ENCODE data around the gene MAP2K1. TPM values are rescaled to one million over a fixed set of nuclear protein-coding genes. Genes with fewer than 3 reads are reported as not detected.

Gene MAP2K1
- polyA plus RNA-seq, 1 experiment: 18.4 TPM

DNA sequence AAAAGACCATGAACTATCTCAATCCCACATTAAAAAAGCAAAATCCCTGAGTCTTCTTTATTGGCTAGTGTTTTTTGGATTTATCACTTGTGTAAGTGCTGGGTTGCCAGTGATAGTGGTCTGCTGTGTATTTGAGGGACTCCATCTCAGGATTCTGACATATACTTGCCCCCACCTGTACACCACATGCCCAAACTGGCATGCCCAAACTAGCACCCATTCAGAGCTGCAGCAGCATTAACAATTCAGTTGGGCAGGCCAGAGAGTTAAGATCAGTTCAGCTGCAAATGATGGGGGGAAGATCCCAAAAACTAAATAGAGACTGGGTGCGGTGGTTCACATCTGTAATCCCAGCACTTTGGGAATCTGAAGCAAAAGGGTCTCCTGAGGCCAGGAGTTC lies 23.9 kb upstream of the MAP2K1 start:
- ChIA-PET POLR2A (no interaction called here), CTCF (no interaction called here)
- no peak for DNase-seq (ENCODE audit: low read depth, low spot score)
- no peak overlapping the region for H3K4me3 ChIP-seq (ENCODE audit: low read depth, low read length)
- no peaks in the 10 kb centered on the region for H3K27me3 ChIP-seq (ENCODE audit: control insufficient read depth, insufficient read depth, low read length)
- no peaks in the 10 kb centered on the region for H3K9me3 ChIP-seq (ENCODE audit: control insufficient read depth, insufficient read depth, low read length)
- TF ChIP-seq, protein P1, sequence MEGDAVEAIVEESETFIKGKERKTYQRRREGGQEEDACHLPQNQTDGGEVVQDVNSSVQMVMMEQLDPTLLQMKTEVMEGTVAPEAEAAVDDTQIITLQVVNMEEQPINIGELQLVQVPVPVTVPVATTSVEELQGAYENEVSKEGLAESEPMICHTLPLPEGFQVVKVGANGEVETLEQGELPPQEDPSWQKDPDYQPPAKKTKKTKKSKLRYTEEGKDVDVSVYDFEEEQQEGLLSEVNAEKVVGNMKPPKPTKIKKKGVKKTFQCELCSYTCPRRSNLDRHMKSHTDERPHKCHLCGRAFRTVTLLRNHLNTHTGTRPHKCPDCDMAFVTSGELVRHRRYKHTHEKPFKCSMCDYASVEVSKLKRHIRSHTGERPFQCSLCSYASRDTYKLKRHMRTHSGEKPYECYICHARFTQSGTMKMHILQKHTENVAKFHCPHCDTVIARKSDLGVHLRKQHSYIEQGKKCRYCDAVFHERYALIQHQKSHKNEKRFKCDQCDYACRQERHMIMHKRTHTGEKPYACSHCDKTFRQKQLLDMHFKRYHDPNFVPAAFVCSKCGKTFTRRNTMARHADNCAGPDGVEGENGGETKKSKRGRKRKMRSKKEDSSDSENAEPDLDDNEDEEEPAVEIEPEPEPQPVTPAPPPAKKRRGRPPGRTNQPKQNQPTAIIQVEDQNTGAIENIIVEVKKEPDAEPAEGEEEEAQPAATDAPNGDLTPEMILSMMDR (IDR thresholded peaks at IDR 0.05; ENCODE audit: low read depth, low read length): no peak
- H3K27ac ChIP-seq (ENCODE audit: low read depth, low read length): no peak overlapping the region

DNA sequence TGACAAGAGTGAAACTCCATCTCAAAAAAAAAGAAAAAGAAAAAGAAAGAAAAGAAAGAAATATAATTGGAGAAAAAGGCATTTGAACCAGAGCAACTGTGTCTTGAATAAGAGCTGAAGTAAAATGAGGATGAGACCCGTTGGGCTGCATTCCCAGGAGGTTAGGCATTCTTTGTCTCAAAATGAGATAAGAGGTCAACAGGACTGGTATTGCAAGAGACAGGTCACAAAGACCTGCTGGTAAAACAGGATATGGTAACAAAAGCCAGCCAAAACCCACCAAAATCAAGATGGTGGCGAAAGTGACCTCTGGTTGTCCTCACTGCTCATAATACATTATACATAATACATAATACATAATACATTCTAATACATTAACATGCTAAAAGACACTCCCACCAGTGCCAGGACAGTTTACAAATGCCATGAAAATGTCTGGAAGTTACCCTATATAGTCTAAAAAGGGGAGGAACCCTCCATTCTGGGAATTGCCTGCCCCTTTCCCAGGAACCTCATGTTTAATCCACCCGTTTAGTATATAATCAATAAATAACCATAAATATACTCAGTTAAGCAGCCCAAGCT lies 21.7 kb upstream of the MAP2K1 start:
- H3K27ac ChIP-seq (ENCODE audit: low read depth, low read length): no peak overlapping the region
- no peaks in the 10 kb centered on the region for H3K9me3 ChIP-seq (ENCODE audit: control insufficient read depth, insufficient read depth, low read length)
- DNase-seq (ENCODE audit: low read depth, low spot score): no peak
- TF ChIP-seq, protein P1 (IDR thresholded peaks at IDR 0.05; ENCODE audit: low read depth, low read length): no peak
- H3K4me3 ChIP-seq (ENCODE audit: low read depth, low read length): no peak overlapping the region
- CTCF ChIA-PET: no interaction called here
- no peaks in the 10 kb centered on the region for H3K27me3 ChIP-seq (ENCODE audit: control insufficient read depth, insufficient read depth, low read length)
- POLR2A ChIA-PET: no interaction called here

DNA sequence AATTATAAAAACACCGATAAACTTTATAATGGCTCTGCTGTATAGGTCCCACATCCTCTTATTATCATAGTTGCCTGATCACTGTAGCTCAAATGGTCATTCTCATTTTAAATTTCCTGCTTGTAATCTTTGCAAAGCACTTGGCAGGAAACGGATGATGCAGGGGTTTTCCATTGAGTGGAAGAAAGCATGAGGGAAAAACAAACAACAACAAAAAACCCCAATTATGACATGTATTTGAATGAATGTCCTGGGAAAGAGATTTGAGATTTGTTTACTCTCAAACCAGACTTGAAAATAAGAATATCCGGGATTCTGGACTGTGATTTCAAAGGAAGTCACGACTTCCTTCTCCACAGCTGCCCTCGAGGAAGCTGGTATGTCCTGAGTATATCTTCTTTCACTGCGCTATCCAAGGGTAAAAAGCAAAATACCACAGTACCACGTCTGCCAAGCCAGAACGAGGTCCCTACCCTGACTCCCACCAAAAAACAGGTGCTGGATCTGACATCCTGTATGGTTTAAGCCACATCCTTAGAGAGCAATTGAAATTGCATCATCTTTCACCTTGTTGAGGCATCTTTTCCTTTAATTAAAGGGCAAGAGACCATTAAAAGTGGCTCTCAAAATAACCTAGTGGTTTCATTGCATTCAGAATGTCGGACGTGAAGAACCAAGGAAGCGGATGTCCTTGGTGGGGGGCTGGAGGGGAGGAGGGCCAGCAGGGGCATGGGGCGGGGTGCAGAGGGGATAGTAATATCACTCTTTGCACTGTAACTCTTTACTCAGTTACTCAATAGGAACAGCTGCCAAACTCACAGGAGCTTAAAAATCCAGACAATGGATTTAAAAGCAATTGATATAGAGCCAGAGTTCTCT lies 16.7 kb upstream of the MAP2K1 start:
- Histone ChIP-seq H3K9me3 (ENCODE audit: control insufficient read depth, insufficient read depth, low read length) (peaks cover 5% of the 10 kb centered on the region; the same call in 1 of the 2 replicates), H3K27me3 (ENCODE audit: control insufficient read depth, insufficient read depth, low read length) (no peaks in the 10 kb centered on the region), H3K27ac (ENCODE audit: low read depth, low read length) (no peak overlapping the region), H3K4me3 (ENCODE audit: low read depth, low read length) (peak overlapping the region; percentile 13; the same call in 1 of the 2 replicates)
- TF ChIP-seq, protein P1 (IDR thresholded peaks at IDR 0.05; ENCODE audit: low read depth, low read length): no peak
- ChIA-PET CTCF (interaction anchor here (0.8 kb wide), 1 partner anchor 16 kb away, joined by 3 read pairs; no protein-coding TSS in a partner anchor), POLR2A (interaction anchor here (0.7 kb wide), 1 partner anchor 14 kb away, joined by 4 read pairs; the partner anchor contains the start of gene TIPIN)
- no peak for DNase-seq (ENCODE audit: low read depth, low spot score)

DNA sequence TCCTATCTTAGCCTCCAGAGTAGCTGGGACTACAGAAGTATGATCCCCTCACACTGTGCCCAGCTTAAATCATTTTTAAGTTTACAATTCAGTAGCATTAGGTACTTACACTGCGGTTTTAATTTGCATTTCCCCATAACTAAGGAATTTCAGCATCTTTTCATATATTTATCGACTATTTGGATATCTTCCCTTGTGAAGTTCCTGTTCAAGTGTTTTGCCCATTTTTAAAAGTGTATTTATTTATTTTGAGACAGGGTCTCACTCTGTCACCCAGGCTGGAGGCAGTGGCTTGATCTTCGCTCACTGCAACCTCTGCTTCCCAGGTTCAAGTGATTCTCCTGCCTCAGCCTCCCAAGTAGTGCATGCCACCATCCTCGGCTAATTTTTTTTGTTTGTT lies 12.5 kb upstream of the MAP2K1 start:
- Histone ChIP-seq H3K4me3 (ENCODE audit: low read depth, low read length) (no peak overlapping the region), H3K9me3 (ENCODE audit: control insufficient read depth, insufficient read depth, low read length) (peaks cover 5% of the 10 kb centered on the region; the same call in 1 of the 2 replicates), H3K27ac (ENCODE audit: low read depth, low read length) (no peak overlapping the region), H3K27me3 (ENCODE audit: control insufficient read depth, insufficient read depth, low read length) (no peaks in the 10 kb centered on the region)
- DNase-seq (ENCODE audit: low read depth, low spot score): no peak
- ChIA-PET POLR2A (no interaction called here), CTCF (interaction anchor here (1.0 kb wide), 1 partner anchor 124 kb away, joined by 3 read pairs; the partner anchor contains the start of gene SNAPC5)
- TF ChIP-seq, protein P1 (IDR thresholded peaks at IDR 0.05; ENCODE audit: low read depth, low read length): no peak
